HepG2 (cell line): ENCODE results near the gene PM20D1. TPM values are rescaled to one million over a fixed set of nuclear protein-coding genes. Genes with fewer than 3 reads are reported as not detected.

Experiments
- ATAC-seq: fragments of 200-7000 bp; cut with Tn5 transposase; 3 replicates; pipeline ENCODE4 v1.9.1; 2020; ENCODE audit warnings: mild to moderate bottlenecking, moderate library complexity
- BruUV-seq: library from RNA; stranded (reverse); fragments of 400-500 nt; replicated peaks from 2 replicates; lab custom pipeline; 2021; lab: Mats Ljungman, UMichigan
- CTCF ChIA-PET: fragments of 300-600 bp; formaldehyde crosslinking; extraction: SDS; loops from one replicate; lab custom pipeline; 2021; ENCODE audit warnings: low total read pairs, inconsistent platforms, low intra/inter-chr PET ratio; lab: Yijun Ruan, JAX
- POLR2A ChIA-PET: fragments of 350-600 bp; sonication (Branson Sonifier 250); formaldehyde crosslinking; loops from one replicate; lab custom pipeline; 2020; ENCODE audit warnings: antibody characterized with exemption, inconsistent platforms; lab: Yijun Ruan, JAX
- DNase-seq: peaks from one replicate; pipeline ENCODE4 v3.0.0-alpha.2; 2015; ENCODE audit warnings: low spot score
- FAIRE-seq: peaks from 3 replicates; lab custom pipeline; 2011; peaks lifted over from hg19 to GRCh38; lab: Jason Lieb, UNC
- H2AFZ ChIP-seq: one replicate; pipeline ENCODE4 v1.6.1; 2011; ENCODE audit warnings: low read length, inconsistent platforms
- H3K27ac ChIP-seq: fragments of 300-600 bp; 3 replicates; pipeline ENCODE4 v1.8.0; 2011; ENCODE audit warnings: mixed run types, mild to moderate bottlenecking, mixed read lengths, low read length, inconsistent platforms; ENCODE audit not compliant: insufficient read depth; ENCODE audit errors: extremely low read length
- H3K27me3 ChIP-seq, 2 experiments: fragments of 200-600 bp in 1 of 2; 2 replicates in 1 of 2; 3 replicates in 1 of 2; pipeline versions ENCODE4 v1.6.0 to v1.8.0; 2011; ENCODE audit warnings: low read length in 2 of 2, mild to moderate bottlenecking in 2 of 2, moderate library complexity in 2 of 2, inconsistent platforms in 1 of 2; ENCODE audit not compliant: insufficient read depth in 2 of 2, control insufficient read depth in 1 of 2
- H3K36me3 ChIP-seq, 2 experiments: fragments of 200-600 bp in 1 of 2; replicated peaks in 1 of 2; 2 replicates in 1 of 2; 3 replicates in 1 of 2; pipeline versions ENCODE4 v1.5.1 to v1.8.0; 2011; ENCODE audit warnings: low read length in 2 of 2, inconsistent platforms in 1 of 2; ENCODE audit not compliant: insufficient read depth in 2 of 2, control insufficient read depth in 1 of 2
- H3K4me1 ChIP-seq: 2 replicates; pipeline ENCODE4 v1.5.1; 2012; ENCODE audit warnings: low read length, inconsistent platforms; ENCODE audit not compliant: insufficient read depth
- H3K4me2 ChIP-seq: 2 replicates; pipeline ENCODE4 v1.6.0; 2011; ENCODE audit warnings: low read depth, low read length, inconsistent platforms
- H3K4me3 ChIP-seq, 3 experiments: fragments of 200-600 bp in 1 of 3; sonication (generic), shearing (Covaris generic) in 1 of 3; replicated peaks in 1 of 3; 2 replicates each; pipeline ENCODE4 v1.5.1; 2011 to 2016; ENCODE audit warnings: low read length in 3 of 3, inconsistent platforms in 2 of 3, low read depth in 2 of 3, mild to moderate bottlenecking in 2 of 3, control low read depth in 1 of 3, mixed read lengths in 1 of 3; ENCODE audit not compliant: insufficient read depth in 1 of 3
- H3K79me2 ChIP-seq: one replicate; pipeline ENCODE4 v1.6.1; 2011; ENCODE audit warnings: low read length, inconsistent platforms; ENCODE audit not compliant: insufficient read depth
- H3K9ac ChIP-seq: 2 replicates; pipeline ENCODE4 v1.6.0; 2011; ENCODE audit warnings: mild to moderate bottlenecking, low read depth, low read length, inconsistent platforms; ENCODE audit not compliant: insufficient read depth
- H3K9me3 ChIP-seq: 2 replicates; pipeline ENCODE4 v1.5.1; 2012; ENCODE audit warnings: mild to moderate bottlenecking, low read length
- H4K20me1 ChIP-seq: 2 replicates; pipeline ENCODE4 v1.6.0; 2011; ENCODE audit warnings: inconsistent platforms, mild to moderate bottlenecking, low read length, moderate library complexity; ENCODE audit not compliant: insufficient read depth
- FOXC1 ChIP-seq: sonication (generic); formaldehyde crosslinking; IDR thresholded peaks from 2 replicates; pipeline ENCODE4 v1.8.0; 2022; ENCODE audit warnings: mild to moderate bottlenecking, missing genetic modification reagents, borderline replicate concordance
- ISX ChIP-seq: sonication (generic); formaldehyde crosslinking; conservative IDR thresholded peaks from 2 replicates; pipeline ENCODE4 v1.5.0; 2020; ENCODE audit warnings: missing genetic modification reagents
- PAF1 ChIP-seq: IDR thresholded peaks from 2 replicates; pipeline ENCODE4 v1.6.1; 2016; ENCODE audit warnings: missing genetic modification reagents, missing compliant biosample characterization
- RAD21 ChIP-seq: fragments of 450-650 bp; formaldehyde crosslinking; IDR thresholded peaks from 2 replicates; pipeline ENCODE4 v1.5.0; 2020; ENCODE audit warnings: mild to moderate bottlenecking
- SOX6 ChIP-seq, 2 experiments: fragments of 450-650 bp in 1 of 2; sonication (generic) in 1 of 2; formaldehyde crosslinking in 1 of 2; IDR thresholded peaks; 2 replicates each; pipeline versions ENCODE4 v1.4.0 to v1.6.1; 2017 to 2020; ENCODE audit warnings: antibody characterized with exemption in 1 of 2, mild to moderate bottlenecking in 1 of 2, missing genetic modification reagents in 1 of 2
- TBP ChIP-seq: sonication (generic); formaldehyde crosslinking; IDR thresholded peaks from 2 replicates; pipeline ENCODE4 v1.5.0; 2020; ENCODE audit warnings: missing genetic modification reagents
- TGIF2 ChIP-seq: IDR thresholded peaks from 2 replicates; pipeline ENCODE4 v1.6.1; 2016; ENCODE audit warnings: control low read depth, missing compliant biosample characterization
- ZNF468 ChIP-seq: sonication (generic); formaldehyde crosslinking; IDR thresholded peaks from 2 replicates; pipeline ENCODE4 v1.8.0; 2022; ENCODE audit warnings: mild to moderate bottlenecking, moderate library complexity, missing genetic modification reagents
- ZNF674 ChIP-seq: sonication (generic); formaldehyde crosslinking; IDR thresholded peaks from 2 replicates; pipeline ENCODE4 v1.5.0; 2020; ENCODE audit warnings: low read depth, mild to moderate bottlenecking, missing genetic modification reagents
- WGBS: methylation state at CpG from one replicate; pipeline ENCODE4 v1.1.6; 2017; ENCODE audit warnings: low lambda C conversion rate; 5-methylcytosine and 5-hydroxymethylcytosine counted together
- in situ Hi-C: cut with HindIII; loops from 2 replicates; pipeline ENCODE4 v1.10.0; 2017; ENCODE audit warnings: low pct_unique_long_range_greater_than_20kb; ENCODE audit not compliant: extremely low pct_ligation_motif_present
- intact Hi-C: fragments of 100-400 bp; cut with micrococcal nuclease; formaldehyde crosslinking; loops from one replicate; pipeline ENCODE4 v1.10.0; 2022; ENCODE audit not compliant: unreplicated experiment
- polyA plus RNA-seq, 8 experiments: library from polyadenylated mRNA; depleted of rRNA in 3 of 8; stranded (reverse) in 7 of 8; unstranded in 1 of 8; fragments of >200 nt; fragmentation: Illumina TruSeq in 4 of 8; extraction: Trizol in 4 of 8; gene quantifications; 2 replicates each; pipeline versions ENCODE4 v1.2.1 to v1.2.3, GENCODE V29; 2011 to 2016; ENCODE audit warnings: low read depth in 4 of 8, missing spikeins in 1 of 8, mixed read lengths in 1 of 8; ENCODE audit not compliant: insufficient read depth in 1 of 8
- total RNA-seq, 5 experiments: library from RNA; depleted of rRNA; stranded (reverse); fragments of >200 nt; fragmentation: Illumina TruSeq; extraction: Trizol; gene quantifications; 2 replicates each; pipeline ENCODE4 v1.2.3, GENCODE V29; 2016; ENCODE audit warnings: low read depth in 1 of 5
- TF ChIP-seq, protein P1 (sequence below): sonication (generic); formaldehyde crosslinking; IDR thresholded peaks from 2 replicates; pipeline ENCODE4 v1.4.0; 2020; ENCODE audit warnings: missing genetic modification reagents
- TF ChIP-seq, protein P2 (sequence below): sonication (generic); formaldehyde crosslinking; IDR thresholded peaks from 2 replicates; pipeline ENCODE4 v1.4.0; 2020; ENCODE audit warnings: mild to moderate bottlenecking, low read depth, missing genetic modification reagents
- TF ChIP-seq, protein P3 (sequence below): sonication (generic); formaldehyde crosslinking; IDR thresholded peaks from 2 replicates; pipeline ENCODE4 v1.9.0; 2021; ENCODE audit warnings: missing genetic modification reagents, borderline replicate concordance
- TF ChIP-seq, protein P4 (sequence below): sonication (generic); formaldehyde crosslinking; IDR thresholded peaks from 2 replicates; pipeline ENCODE4 v1.8.1; 2023; ENCODE audit warnings: mild to moderate bottlenecking, missing genetic modification reagents
- TF ChIP-seq, protein P5 (sequence below): sonication (generic); formaldehyde crosslinking; IDR thresholded peaks from 2 replicates; pipeline ENCODE4 v1.4.0; 2020; ENCODE audit warnings: missing genetic modification reagents, borderline replicate concordance

Gene PM20D1
- total and polyA plus RNA-seq, 2 of the 13 experiments (the other 11 are each of a cell fraction or from before 2014, with no cell fraction given), result not detected

DNA sequence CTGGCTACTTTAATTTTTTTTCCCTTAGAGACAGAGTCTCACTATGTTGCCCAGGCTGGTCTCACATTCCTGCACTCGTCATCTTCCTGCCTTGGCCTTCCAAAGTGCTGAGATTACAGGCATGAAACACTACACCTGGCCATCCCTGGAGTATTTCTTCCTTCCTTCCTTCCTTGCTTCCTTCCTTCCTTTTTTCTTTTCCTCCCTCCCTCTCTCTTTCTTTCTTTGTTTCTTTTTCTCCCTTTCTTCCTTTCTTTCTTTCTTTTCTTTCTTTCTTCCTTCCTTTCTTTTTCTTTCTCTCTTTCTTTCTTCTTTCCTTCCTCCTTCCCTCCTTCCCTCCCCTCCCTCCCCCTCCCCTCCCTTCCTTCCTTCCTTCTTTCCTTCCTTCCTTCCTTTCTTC is 46.4 kb upstream of the PM20D1 start:
- no peaks in the 10 kb centered on the region for H3K9me3 ChIP-seq
- no peaks in the 10 kb centered on the region for H4K20me1 ChIP-seq
- no peak overlapping the region for H3K27ac ChIP-seq
- no peak for FAIRE-seq
- H3K36me3 ChIP-seq, result no peaks in the 10 kb centered on the region
- BruUV-seq, result no TSS peak
- WGBS, result 0% methylated on average over 1 of the region's 1 CpG
- no peak overlapping the region for H3K4me2 ChIP-seq
- no peak overlapping the region for H3K9ac ChIP-seq
- H3K79me2 ChIP-seq, result no peaks in the 10 kb centered on the region
- no peak for DNase-seq
- H2AFZ ChIP-seq, result no peak overlapping the region
- H3K27me3 ChIP-seq, result no peaks in the 10 kb centered on the region
- POLR2A ChIA-PET, result no interaction called here
- CTCF ChIA-PET, result no interaction called here
- no peak for ATAC-seq
- in situ Hi-C loops, result no loop called here
- H3K4me3 ChIP-seq, result no peak overlapping the region
- no peaks in the 10 kb centered on the region for H3K4me1 ChIP-seq
- intact Hi-C loops, result no loop called here
- TF ChIP-seq SOX6 (IDR thresholded peaks at IDR 0.05) (no peak), SOX6 (CRISPR knock-in tag; IDR thresholded peaks at IDR 0.05) (no peak), ISX (no peak), ZNF674 (CRISPR knock-in tag) (no peak), TGIF2 (CRISPR knock-in tag) (no peak), PAF1 (no peak), FOXC1 (CRISPR knock-in tag) (no peak), TBP (no peak), RAD21 (no peak), ZNF468 (CRISPR knock-in tag) (no peak)
- TF ChIP-seq, protein P1, sequence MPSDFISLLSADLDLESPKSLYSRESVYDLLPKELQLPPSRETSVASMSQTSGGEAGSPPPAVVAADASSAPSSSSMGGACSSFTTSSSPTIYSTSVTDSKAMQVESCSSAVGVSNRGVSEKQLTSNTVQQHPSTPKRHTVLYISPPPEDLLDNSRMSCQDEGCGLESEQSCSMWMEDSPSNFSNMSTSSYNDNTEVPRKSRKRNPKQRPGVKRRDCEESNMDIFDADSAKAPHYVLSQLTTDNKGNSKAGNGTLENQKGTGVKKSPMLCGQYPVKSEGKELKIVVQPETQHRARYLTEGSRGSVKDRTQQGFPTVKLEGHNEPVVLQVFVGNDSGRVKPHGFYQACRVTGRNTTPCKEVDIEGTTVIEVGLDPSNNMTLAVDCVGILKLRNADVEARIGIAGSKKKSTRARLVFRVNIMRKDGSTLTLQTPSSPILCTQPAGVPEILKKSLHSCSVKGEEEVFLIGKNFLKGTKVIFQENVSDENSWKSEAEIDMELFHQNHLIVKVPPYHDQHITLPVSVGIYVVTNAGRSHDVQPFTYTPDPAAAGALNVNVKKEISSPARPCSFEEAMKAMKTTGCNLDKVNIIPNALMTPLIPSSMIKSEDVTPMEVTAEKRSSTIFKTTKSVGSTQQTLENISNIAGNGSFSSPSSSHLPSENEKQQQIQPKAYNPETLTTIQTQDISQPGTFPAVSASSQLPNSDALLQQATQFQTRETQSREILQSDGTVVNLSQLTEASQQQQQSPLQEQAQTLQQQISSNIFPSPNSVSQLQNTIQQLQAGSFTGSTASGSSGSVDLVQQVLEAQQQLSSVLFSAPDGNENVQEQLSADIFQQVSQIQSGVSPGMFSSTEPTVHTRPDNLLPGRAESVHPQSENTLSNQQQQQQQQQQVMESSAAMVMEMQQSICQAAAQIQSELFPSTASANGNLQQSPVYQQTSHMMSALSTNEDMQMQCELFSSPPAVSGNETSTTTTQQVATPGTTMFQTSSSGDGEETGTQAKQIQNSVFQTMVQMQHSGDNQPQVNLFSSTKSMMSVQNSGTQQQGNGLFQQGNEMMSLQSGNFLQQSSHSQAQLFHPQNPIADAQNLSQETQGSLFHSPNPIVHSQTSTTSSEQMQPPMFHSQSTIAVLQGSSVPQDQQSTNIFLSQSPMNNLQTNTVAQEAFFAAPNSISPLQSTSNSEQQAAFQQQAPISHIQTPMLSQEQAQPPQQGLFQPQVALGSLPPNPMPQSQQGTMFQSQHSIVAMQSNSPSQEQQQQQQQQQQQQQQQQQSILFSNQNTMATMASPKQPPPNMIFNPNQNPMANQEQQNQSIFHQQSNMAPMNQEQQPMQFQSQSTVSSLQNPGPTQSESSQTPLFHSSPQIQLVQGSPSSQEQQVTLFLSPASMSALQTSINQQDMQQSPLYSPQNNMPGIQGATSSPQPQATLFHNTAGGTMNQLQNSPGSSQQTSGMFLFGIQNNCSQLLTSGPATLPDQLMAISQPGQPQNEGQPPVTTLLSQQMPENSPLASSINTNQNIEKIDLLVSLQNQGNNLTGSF, result no peak
- TF ChIP-seq, protein P2, sequence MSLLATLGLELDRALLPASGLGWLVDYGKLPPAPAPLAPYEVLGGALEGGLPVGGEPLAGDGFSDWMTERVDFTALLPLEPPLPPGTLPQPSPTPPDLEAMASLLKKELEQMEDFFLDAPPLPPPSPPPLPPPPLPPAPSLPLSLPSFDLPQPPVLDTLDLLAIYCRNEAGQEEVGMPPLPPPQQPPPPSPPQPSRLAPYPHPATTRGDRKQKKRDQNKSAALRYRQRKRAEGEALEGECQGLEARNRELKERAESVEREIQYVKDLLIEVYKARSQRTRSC (CRISPR knock-in tag), result no peak
- TF ChIP-seq, protein P3, sequence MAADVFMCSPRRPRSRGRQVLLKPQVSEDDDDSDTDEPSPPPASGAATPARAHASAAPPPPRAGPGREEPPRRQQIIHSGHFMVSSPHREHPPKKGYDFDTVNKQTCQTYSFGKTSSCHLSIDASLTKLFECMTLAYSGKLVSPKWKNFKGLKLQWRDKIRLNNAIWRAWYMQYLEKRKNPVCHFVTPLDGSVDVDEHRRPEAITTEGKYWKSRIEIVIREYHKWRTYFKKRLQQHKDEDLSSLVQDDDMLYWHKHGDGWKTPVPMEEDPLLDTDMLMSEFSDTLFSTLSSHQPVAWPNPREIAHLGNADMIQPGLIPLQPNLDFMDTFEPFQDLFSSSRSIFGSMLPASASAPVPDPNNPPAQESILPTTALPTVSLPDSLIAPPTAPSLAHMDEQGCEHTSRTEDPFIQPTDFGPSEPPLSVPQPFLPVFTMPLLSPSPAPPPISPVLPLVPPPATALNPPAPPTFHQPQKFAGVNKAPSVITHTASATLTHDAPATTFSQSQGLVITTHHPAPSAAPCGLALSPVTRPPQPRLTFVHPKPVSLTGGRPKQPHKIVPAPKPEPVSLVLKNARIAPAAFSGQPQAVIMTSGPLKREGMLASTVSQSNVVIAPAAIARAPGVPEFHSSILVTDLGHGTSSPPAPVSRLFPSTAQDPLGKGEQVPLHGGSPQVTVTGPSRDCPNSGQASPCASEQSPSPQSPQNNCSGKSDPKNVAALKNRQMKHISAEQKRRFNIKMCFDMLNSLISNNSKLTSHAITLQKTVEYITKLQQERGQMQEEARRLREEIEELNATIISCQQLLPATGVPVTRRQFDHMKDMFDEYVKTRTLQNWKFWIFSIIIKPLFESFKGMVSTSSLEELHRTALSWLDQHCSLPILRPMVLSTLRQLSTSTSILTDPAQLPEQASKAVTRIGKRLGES, result no peak
- TF ChIP-seq, protein P4, sequence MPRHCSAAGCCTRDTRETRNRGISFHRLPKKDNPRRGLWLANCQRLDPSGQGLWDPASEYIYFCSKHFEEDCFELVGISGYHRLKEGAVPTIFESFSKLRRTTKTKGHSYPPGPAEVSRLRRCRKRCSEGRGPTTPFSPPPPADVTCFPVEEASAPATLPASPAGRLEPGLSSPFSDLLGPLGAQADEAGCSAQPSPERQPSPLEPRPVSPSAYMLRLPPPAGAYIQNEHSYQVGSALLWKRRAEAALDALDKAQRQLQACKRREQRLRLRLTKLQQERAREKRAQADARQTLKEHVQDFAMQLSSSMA (CRISPR knock-in tag), result no peak
- TF ChIP-seq, protein P5, sequence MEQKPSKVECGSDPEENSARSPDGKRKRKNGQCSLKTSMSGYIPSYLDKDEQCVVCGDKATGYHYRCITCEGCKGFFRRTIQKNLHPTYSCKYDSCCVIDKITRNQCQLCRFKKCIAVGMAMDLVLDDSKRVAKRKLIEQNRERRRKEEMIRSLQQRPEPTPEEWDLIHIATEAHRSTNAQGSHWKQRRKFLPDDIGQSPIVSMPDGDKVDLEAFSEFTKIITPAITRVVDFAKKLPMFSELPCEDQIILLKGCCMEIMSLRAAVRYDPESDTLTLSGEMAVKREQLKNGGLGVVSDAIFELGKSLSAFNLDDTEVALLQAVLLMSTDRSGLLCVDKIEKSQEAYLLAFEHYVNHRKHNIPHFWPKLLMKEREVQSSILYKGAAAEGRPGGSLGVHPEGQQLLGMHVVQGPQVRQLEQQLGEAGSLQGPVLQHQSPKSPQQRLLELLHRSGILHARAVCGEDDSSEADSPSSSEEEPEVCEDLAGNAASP (CRISPR knock-in tag), result no peak
